HepG2 (cell line): ENCODE results near the gene CDK18. TPM values are rescaled to one million over a fixed set of nuclear protein-coding genes. Genes with fewer than 3 reads are reported as not detected.

Source experiments
- ATAC-seq: fragments of 200-7000 bp; cut with Tn5 transposase; 3 replicates; pipeline ENCODE4 v1.9.1; 2020; ENCODE audit warnings: mild to moderate bottlenecking, moderate library complexity
- BruUV-seq: library from RNA; stranded (reverse); fragments of 400-500 nt; replicated peaks from 2 replicates; lab custom pipeline; 2021; lab: Mats Ljungman, UMichigan
- CTCF ChIA-PET: fragments of 300-600 bp; formaldehyde crosslinking; extraction: SDS; loops from one replicate; lab custom pipeline; 2021; ENCODE audit warnings: low total read pairs, inconsistent platforms, low intra/inter-chr PET ratio; lab: Yijun Ruan, JAX
- POLR2A ChIA-PET: fragments of 350-600 bp; sonication (Branson Sonifier 250); formaldehyde crosslinking; loops from one replicate; lab custom pipeline; 2020; ENCODE audit warnings: antibody characterized with exemption, inconsistent platforms; lab: Yijun Ruan, JAX
- DNase-seq: peaks from one replicate; pipeline ENCODE4 v3.0.0-alpha.2; 2015; ENCODE audit warnings: low spot score
- FAIRE-seq: peaks from 3 replicates; lab custom pipeline; 2011; peaks lifted over from hg19 to GRCh38; lab: Jason Lieb, UNC
- H2AFZ ChIP-seq: one replicate; pipeline ENCODE4 v1.6.1; 2011; ENCODE audit warnings: low read length, inconsistent platforms
- H3K27ac ChIP-seq: fragments of 300-600 bp; 3 replicates; pipeline ENCODE4 v1.8.0; 2011; ENCODE audit warnings: mixed run types, mild to moderate bottlenecking, mixed read lengths, low read length, inconsistent platforms; ENCODE audit not compliant: insufficient read depth; ENCODE audit errors: extremely low read length
- H3K27me3 ChIP-seq, 2 experiments: fragments of 200-600 bp in 1 of 2; 2 replicates in 1 of 2; 3 replicates in 1 of 2; pipeline versions ENCODE4 v1.6.0 to v1.8.0; 2011; ENCODE audit warnings: low read length in 2 of 2, mild to moderate bottlenecking in 2 of 2, moderate library complexity in 2 of 2, inconsistent platforms in 1 of 2; ENCODE audit not compliant: insufficient read depth in 2 of 2, control insufficient read depth in 1 of 2
- H3K36me3 ChIP-seq, 2 experiments: fragments of 200-600 bp in 1 of 2; replicated peaks in 1 of 2; 2 replicates in 1 of 2; 3 replicates in 1 of 2; pipeline versions ENCODE4 v1.5.1 to v1.8.0; 2011; ENCODE audit warnings: low read length in 2 of 2, inconsistent platforms in 1 of 2; ENCODE audit not compliant: insufficient read depth in 2 of 2, control insufficient read depth in 1 of 2
- H3K4me1 ChIP-seq: 2 replicates; pipeline ENCODE4 v1.5.1; 2012; ENCODE audit warnings: low read length, inconsistent platforms; ENCODE audit not compliant: insufficient read depth
- H3K4me2 ChIP-seq: 2 replicates; pipeline ENCODE4 v1.6.0; 2011; ENCODE audit warnings: low read depth, low read length, inconsistent platforms
- H3K4me3 ChIP-seq, 3 experiments: fragments of 200-600 bp in 1 of 3; sonication (generic), shearing (Covaris generic) in 1 of 3; replicated peaks in 1 of 3; 2 replicates each; pipeline ENCODE4 v1.5.1; 2011 to 2016; ENCODE audit warnings: low read length in 3 of 3, inconsistent platforms in 2 of 3, low read depth in 2 of 3, mild to moderate bottlenecking in 2 of 3, control low read depth in 1 of 3, mixed read lengths in 1 of 3; ENCODE audit not compliant: insufficient read depth in 1 of 3
- H3K79me2 ChIP-seq: one replicate; pipeline ENCODE4 v1.6.1; 2011; ENCODE audit warnings: low read length, inconsistent platforms; ENCODE audit not compliant: insufficient read depth
- H3K9ac ChIP-seq: 2 replicates; pipeline ENCODE4 v1.6.0; 2011; ENCODE audit warnings: mild to moderate bottlenecking, low read depth, low read length, inconsistent platforms; ENCODE audit not compliant: insufficient read depth
- H3K9me3 ChIP-seq: 2 replicates; pipeline ENCODE4 v1.5.1; 2012; ENCODE audit warnings: mild to moderate bottlenecking, low read length
- H4K20me1 ChIP-seq: 2 replicates; pipeline ENCODE4 v1.6.0; 2011; ENCODE audit warnings: inconsistent platforms, mild to moderate bottlenecking, low read length, moderate library complexity; ENCODE audit not compliant: insufficient read depth
- RARA ChIP-seq: IDR thresholded peaks from 2 replicates; pipeline ENCODE4 v1.6.1; 2016; ENCODE audit warnings: missing genetic modification reagents, missing compliant biosample characterization
- ZNF296 ChIP-seq: sonication (generic); formaldehyde crosslinking; conservative IDR thresholded peaks from 2 replicates; pipeline ENCODE4 v1.5.0; 2020; ENCODE audit warnings: mild to moderate bottlenecking, missing genetic modification reagents
- ZNF335 ChIP-seq: sonication (generic); formaldehyde crosslinking; IDR thresholded peaks from 2 replicates; pipeline ENCODE4 v1.4.0; 2020; ENCODE audit warnings: missing genetic modification reagents
- ZNF883 ChIP-seq: sonication (generic); formaldehyde crosslinking; IDR thresholded peaks from 2 replicates; pipeline ENCODE4 v1.5.1; 2020; ENCODE audit warnings: mild to moderate bottlenecking, missing genetic modification reagents; ENCODE audit errors: not compliant biosample characterization
- ZSCAN31 ChIP-seq: sonication (generic); formaldehyde crosslinking; IDR thresholded peaks from 2 replicates; pipeline ENCODE4 v1.5.0; 2020; ENCODE audit warnings: low read depth, mild to moderate bottlenecking, missing genetic modification reagents
- WGBS: methylation state at CpG from one replicate; pipeline ENCODE4 v1.1.6; 2017; ENCODE audit warnings: low lambda C conversion rate; 5-methylcytosine and 5-hydroxymethylcytosine counted together
- in situ Hi-C: cut with HindIII; loops from 2 replicates; pipeline ENCODE4 v1.10.0; 2017; ENCODE audit warnings: low pct_unique_long_range_greater_than_20kb; ENCODE audit not compliant: extremely low pct_ligation_motif_present
- intact Hi-C: fragments of 100-400 bp; cut with micrococcal nuclease; formaldehyde crosslinking; loops from one replicate; pipeline ENCODE4 v1.10.0; 2022; ENCODE audit not compliant: unreplicated experiment
- polyA plus RNA-seq, 8 experiments: library from polyadenylated mRNA; depleted of rRNA in 3 of 8; stranded (reverse) in 7 of 8; unstranded in 1 of 8; fragments of >200 nt; fragmentation: Illumina TruSeq in 4 of 8; extraction: Trizol in 4 of 8; gene quantifications; 2 replicates each; pipeline versions ENCODE4 v1.2.1 to v1.2.3, GENCODE V29; 2011 to 2016; ENCODE audit warnings: low read depth in 4 of 8, missing spikeins in 1 of 8, mixed read lengths in 1 of 8; ENCODE audit not compliant: insufficient read depth in 1 of 8
- total RNA-seq, 5 experiments: library from RNA; depleted of rRNA; stranded (reverse); fragments of >200 nt; fragmentation: Illumina TruSeq; extraction: Trizol; gene quantifications; 2 replicates each; pipeline ENCODE4 v1.2.3, GENCODE V29; 2016; ENCODE audit warnings: low read depth in 1 of 5
- TF ChIP-seq, protein P1 (sequence below): sonication (generic); formaldehyde crosslinking; IDR thresholded peaks from 2 replicates; pipeline ENCODE4 v1.5.0; 2020; ENCODE audit warnings: missing genetic modification reagents
- TF ChIP-seq, protein P2 (sequence below): sonication (generic); formaldehyde crosslinking; IDR thresholded peaks from 2 replicates; pipeline ENCODE4 v1.5.0; 2020; ENCODE audit warnings: missing genetic modification reagents

The CDK18 gene
- total and polyA plus RNA-seq, 2 of the 13 experiments (the other 11 are each of a cell fraction or from before 2014, with no cell fraction given): 6.4 to 38.8 TPM

DNA sequence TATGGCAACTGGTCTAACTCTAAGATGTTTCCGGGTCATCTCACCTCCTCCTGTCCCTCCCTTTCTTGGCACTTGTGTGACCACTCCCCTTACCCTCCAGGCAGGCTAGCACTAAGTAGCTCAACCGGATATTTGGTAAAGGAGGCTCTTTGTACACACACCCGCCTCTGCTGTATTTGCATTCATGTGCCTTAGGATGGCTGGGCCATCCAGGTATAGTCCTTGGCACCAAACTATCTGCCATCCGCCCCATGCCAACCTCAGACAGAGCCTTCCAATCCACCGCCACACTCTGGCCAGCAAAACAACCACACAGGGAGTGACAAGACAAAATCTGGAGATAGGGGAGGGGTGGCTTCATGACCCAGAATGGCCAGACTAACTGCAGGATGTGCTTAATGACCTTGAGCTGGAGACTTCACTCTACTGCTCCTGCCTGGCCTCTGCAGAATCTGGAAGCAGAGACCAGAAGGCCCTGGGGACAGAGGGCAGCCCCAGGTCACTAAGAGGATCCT lies 59.5 kb downstream of the CDK18 start:
- TF ChIP-seq RARA (CRISPR knock-in tag) (no peak), ZNF296 (CRISPR knock-in tag) (no peak), ZSCAN31 (CRISPR knock-in tag) (no peak), ZNF335 (CRISPR knock-in tag) (no peak), ZNF883 (CRISPR knock-in tag) (no peak)
- TF ChIP-seq, protein P1, sequence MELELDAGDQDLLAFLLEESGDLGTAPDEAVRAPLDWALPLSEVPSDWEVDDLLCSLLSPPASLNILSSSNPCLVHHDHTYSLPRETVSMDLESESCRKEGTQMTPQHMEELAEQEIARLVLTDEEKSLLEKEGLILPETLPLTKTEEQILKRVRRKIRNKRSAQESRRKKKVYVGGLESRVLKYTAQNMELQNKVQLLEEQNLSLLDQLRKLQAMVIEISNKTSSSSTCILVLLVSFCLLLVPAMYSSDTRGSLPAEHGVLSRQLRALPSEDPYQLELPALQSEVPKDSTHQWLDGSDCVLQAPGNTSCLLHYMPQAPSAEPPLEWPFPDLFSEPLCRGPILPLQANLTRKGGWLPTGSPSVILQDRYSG (CRISPR knock-in tag): no peak
- TF ChIP-seq, protein P2, sequence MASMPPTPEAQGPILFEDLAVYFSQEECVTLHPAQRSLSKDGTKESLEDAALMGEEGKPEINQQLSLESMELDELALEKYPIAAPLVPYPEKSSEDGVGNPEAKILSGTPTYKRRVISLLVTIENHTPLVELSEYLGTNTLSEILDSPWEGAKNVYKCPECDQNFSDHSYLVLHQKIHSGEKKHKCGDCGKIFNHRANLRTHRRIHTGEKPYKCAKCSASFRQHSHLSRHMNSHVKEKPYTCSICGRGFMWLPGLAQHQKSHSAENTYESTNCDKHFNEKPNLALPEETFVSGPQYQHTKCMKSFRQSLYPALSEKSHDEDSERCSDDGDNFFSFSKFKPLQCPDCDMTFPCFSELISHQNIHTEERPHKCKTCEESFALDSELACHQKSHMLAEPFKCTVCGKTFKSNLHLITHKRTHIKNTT: no peak
- TF ChIP-seq, all 625 proteins: peak for 0
- Histone ChIP-seq H3K27ac (no peak overlapping the region), H3K36me3 (no peaks in the 10 kb centered on the region), H3K9me3 (no peaks in the 10 kb centered on the region), H3K4me2 (no peak overlapping the region), H3K9ac (no peak overlapping the region), H2AFZ (no peak overlapping the region), H4K20me1 (peaks cover 4% of the 10 kb centered on the region; the same call in 1 of the 2 replicates), H3K27me3 (peaks cover 1 to 29% of the 10 kb centered on the region in 2 experiments), H3K4me1 (no peaks in the 10 kb centered on the region), H3K4me3 (no peak overlapping the region), H3K79me2 (no peaks in the 10 kb centered on the region)
- no peak for ATAC-seq
- no peak for DNase-seq
- no TSS peak for BruUV-seq
- FAIRE-seq: no peak
- CTCF ChIA-PET: no interaction called here
- POLR2A ChIA-PET: no interaction called here
- in situ Hi-C loops: no loop called here
- 46% methylated on average over 5 of the region's 5 CpGs for WGBS
- intact Hi-C loops: no loop called here
